Measurements from ENCODE around the gene PRKAG2. TPM values are rescaled to one million over a fixed set of nuclear protein-coding genes. Genes with fewer than 3 reads are reported as not detected.
"Not testable (repeated sequence)": the region's sequence is repeated elsewhere in the genome, so short reads cannot be mapped to it uniquely, and the experiment has no call there.

Gene PRKAG2
- total RNA-seq, 1 donor from 2014 or later: 15.2 TPM

- DNase-seq: no peak
Observed at GRCh38 chr7:151884312-151885201, 7.6 kb upstream of the PRKAG2 start.

- no peak for DNase-seq
Observed at GRCh38 chr7:151883857-151884256, 6.9 kb upstream of the PRKAG2 start.

- DNase-seq: no peak
Observed at GRCh38 chr7:151882734-151883133, 5.8 kb upstream of the PRKAG2 start.

- DNase-seq: no peak
Observed at GRCh38 chr7:151880688-151881087, 3.8 kb upstream of the PRKAG2 start.

GRCh38 chr7:151877911-151878835, 1.3 kb upstream of the PRKAG2 start:
- no peak for DNase-seq

- DNase-seq: peak; percentile 69
Observed at GRCh38 chr7:151875942-151876898, 695 bp downstream of the PRKAG2 start.

GRCh38 chr7:151874479-151874878, 2.4 kb downstream of the PRKAG2 start:
- not testable (repeated sequence) for DNase-seq

GRCh38 chr7:151873402-151873965, 3.4 kb downstream of the PRKAG2 start:
- no peak for DNase-seq

GRCh38 chr7:151872531-151873401, 4.1 kb downstream of the PRKAG2 start:
- DNase-seq: no peak

GRCh38 chr7:151871904-151872303, 5.0 kb downstream of the PRKAG2 start:
- no peak for DNase-seq

- DNase-seq: no peak
Observed at GRCh38 chr7:151871189-151871735, 5.7 kb downstream of the PRKAG2 start.

- no peak for DNase-seq
Observed at GRCh38 chr7:151869968-151870918, 6.7 kb downstream of the PRKAG2 start.

- DNase-seq: no peak
Observed at GRCh38 chr7:151869455-151869854, 7.5 kb downstream of the PRKAG2 start.

- DNase-seq: no peak
Observed at GRCh38 chr7:151869109-151869428, 7.8 kb downstream of the PRKAG2 start.

GRCh38 chr7:151868396-151869108, 8.4 kb downstream of the PRKAG2 start:
- no peak for DNase-seq

GRCh38 chr7:151867912-151868311, 9.0 kb downstream of the PRKAG2 start:
- DNase-seq: no peak

- DNase-seq: no peak
Observed at GRCh38 chr7:151866761-151867655, 9.9 kb downstream of the PRKAG2 start.
